Chondrocyte (in vitro differentiated cells): Measurements from ENCODE around the gene LTA4H. TPM values are rescaled to one million over a fixed set of nuclear protein-coding genes. Genes with fewer than 3 reads are reported as not detected.

ENCODE experiments used
- DNase-seq: peaks from one replicate; pipeline ENCODE4 v3.0.0; 2021; ENCODE audit warnings: mixed read lengths, low spot score
- H3K27ac Mint-ChIP-seq: one replicate; pipeline ENCODE4 v1.8.0; 2021; ENCODE audit warnings: mild to moderate bottlenecking, moderate library complexity, mixed read lengths; ENCODE audit not compliant: unreplicated experiment
- H3K27me3 Mint-ChIP-seq: 2 replicates; pipeline ENCODE4 v1.8.0; 2021; ENCODE audit warnings: low read depth, mixed read lengths
- H3K36me3 Mint-ChIP-seq: 2 replicates; pipeline ENCODE4 v1.8.0; 2021; ENCODE audit warnings: low read depth, mixed read lengths
- H3K4me1 Mint-ChIP-seq: 2 replicates; pipeline ENCODE4 v1.8.0; 2021; ENCODE audit warnings: low read depth, mild to moderate bottlenecking, mixed read lengths
- H3K4me3 Mint-ChIP-seq: one replicate; pipeline ENCODE4 v1.8.0; 2021; ENCODE audit warnings: mild to moderate bottlenecking, moderate library complexity, mixed read lengths; ENCODE audit not compliant: unreplicated experiment
- H3K9me3 Mint-ChIP-seq: 2 replicates; pipeline ENCODE4 v1.8.0; 2021; ENCODE audit warnings: low read depth, mixed read lengths
- total RNA-seq: library from RNA; stranded (reverse); gene quantifications from 3 replicates; pipeline ENCODE4 v1.2.1, GENCODE V29; 2021
- TF ChIP-seq, protein P1 (sequence below): fragments of 200-600 bp; sonication (generic); IDR thresholded peaks from 2 replicates; pipeline ENCODE4 v1.5.0; 2021; ENCODE audit warnings: antibody characterized with exemption, mild to moderate bottlenecking, moderate library complexity

LTA4H gene
- total RNA-seq, 1 donor from 2014 or later: 55.0 TPM

DNA sequence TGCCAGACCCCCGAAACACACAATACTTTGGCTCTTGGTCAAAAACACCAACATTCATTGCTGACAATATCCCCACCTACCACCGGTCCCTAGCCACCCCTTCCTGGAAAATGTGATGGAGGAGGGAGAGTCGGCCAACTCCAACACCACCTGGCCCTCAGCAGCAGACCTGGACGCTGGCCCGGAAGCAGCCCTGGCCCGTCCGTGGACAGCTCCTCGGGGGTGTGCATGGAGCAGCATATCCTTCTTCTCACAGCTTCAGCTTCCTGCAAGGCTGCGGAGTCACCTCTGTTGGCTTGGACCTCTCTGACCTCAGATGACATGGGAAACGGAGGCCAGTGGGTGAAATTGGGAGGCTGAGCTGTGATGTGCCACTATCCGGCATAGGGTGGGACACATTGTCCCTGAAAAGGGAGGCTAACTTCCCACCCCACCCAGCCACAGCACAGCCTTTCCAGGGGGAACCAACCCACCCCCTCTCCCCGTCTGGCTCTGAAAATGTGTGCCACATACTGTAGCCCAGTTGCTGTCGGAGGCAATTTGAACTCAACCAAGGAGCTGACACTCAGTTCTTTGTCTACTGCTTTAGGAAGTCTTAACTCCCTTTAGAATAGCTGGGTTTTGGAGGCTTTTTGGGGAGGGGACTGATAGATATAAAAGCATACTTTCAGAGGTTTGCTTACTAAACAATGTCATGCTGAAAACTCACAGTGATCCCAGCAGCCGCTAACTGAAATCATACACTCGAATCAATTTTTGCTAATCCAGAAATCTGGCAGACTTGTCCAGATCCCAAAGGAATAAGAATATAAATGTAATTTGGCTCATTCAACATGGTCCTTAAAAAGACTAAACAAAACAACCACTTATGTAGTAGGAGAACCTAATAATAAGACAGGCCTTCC lies 43.1 kb upstream of the LTA4H start:
- H3K4me3 Mint-ChIP-seq: no peak overlapping the region
- H3K9me3 Mint-ChIP-seq: no peaks in the 10 kb centered on the region
- no peaks in the 10 kb centered on the region for H3K4me1 Mint-ChIP-seq
- no peak overlapping the region for H3K27ac Mint-ChIP-seq
- H3K27me3 Mint-ChIP-seq: no peaks in the 10 kb centered on the region
- no peak for DNase-seq
- TF ChIP-seq, protein P1, sequence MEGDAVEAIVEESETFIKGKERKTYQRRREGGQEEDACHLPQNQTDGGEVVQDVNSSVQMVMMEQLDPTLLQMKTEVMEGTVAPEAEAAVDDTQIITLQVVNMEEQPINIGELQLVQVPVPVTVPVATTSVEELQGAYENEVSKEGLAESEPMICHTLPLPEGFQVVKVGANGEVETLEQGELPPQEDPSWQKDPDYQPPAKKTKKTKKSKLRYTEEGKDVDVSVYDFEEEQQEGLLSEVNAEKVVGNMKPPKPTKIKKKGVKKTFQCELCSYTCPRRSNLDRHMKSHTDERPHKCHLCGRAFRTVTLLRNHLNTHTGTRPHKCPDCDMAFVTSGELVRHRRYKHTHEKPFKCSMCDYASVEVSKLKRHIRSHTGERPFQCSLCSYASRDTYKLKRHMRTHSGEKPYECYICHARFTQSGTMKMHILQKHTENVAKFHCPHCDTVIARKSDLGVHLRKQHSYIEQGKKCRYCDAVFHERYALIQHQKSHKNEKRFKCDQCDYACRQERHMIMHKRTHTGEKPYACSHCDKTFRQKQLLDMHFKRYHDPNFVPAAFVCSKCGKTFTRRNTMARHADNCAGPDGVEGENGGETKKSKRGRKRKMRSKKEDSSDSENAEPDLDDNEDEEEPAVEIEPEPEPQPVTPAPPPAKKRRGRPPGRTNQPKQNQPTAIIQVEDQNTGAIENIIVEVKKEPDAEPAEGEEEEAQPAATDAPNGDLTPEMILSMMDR: no peak
- no peaks in the 10 kb centered on the region for H3K36me3 Mint-ChIP-seq

DNA sequence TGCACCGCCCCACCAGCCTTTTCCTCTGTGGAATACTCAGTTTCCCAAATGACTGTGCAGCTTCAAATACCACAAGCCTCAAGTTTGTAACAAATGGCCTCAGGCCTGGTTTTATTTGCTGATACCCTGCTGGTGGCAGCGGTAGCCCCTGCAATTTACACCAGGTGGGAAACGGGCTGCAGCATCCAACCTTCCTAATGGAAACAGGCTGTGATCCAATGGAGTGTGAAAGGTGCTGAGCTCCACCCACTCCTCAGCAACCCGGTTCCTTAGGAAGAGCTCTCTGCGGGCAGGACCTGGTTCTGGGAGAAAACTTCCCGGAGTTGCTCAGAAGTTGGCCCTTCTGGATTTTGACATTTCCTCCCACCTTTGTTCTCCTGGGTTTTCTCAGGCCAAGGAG lies 41.7 kb upstream of the LTA4H start:
- H3K27ac Mint-ChIP-seq: no peak overlapping the region
- H3K4me3 Mint-ChIP-seq: no peak overlapping the region
- TF ChIP-seq, protein P1: no peak
- DNase-seq: no peak
- H3K36me3 Mint-ChIP-seq: no peaks in the 10 kb centered on the region
- no peaks in the 10 kb centered on the region for H3K9me3 Mint-ChIP-seq
- H3K27me3 Mint-ChIP-seq: no peaks in the 10 kb centered on the region
- peaks cover 2% of the 10 kb centered on the region for H3K4me1 Mint-ChIP-seq

DNA sequence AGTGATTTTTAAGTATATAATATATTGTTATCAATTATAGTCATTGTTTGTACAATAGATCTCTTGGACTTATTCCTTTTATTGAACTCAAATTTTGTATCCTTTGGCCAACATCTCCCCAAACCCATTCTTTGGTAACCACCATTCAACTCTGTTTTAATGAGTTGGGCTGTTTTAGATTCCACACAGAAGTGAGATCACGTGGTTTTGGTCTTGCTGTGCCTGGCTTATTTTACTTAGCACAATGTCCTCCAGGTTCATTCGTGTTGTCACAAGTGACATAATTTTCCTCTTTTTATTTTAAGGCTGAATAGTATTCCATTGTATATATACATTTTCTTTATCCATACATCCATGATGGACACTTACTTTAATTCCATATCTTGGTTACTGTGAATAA lies 40.2 kb upstream of the LTA4H start:
- Mint-ChIP-seq H3K27ac (no peak overlapping the region), H3K36me3 (no peaks in the 10 kb centered on the region), H3K4me3 (no peak overlapping the region), H3K4me1 (peaks cover 10% of the 10 kb centered on the region), H3K27me3 (no peaks in the 10 kb centered on the region), H3K9me3 (no peaks in the 10 kb centered on the region)
- TF ChIP-seq, protein P1: no peak
- DNase-seq: no peak

DNA sequence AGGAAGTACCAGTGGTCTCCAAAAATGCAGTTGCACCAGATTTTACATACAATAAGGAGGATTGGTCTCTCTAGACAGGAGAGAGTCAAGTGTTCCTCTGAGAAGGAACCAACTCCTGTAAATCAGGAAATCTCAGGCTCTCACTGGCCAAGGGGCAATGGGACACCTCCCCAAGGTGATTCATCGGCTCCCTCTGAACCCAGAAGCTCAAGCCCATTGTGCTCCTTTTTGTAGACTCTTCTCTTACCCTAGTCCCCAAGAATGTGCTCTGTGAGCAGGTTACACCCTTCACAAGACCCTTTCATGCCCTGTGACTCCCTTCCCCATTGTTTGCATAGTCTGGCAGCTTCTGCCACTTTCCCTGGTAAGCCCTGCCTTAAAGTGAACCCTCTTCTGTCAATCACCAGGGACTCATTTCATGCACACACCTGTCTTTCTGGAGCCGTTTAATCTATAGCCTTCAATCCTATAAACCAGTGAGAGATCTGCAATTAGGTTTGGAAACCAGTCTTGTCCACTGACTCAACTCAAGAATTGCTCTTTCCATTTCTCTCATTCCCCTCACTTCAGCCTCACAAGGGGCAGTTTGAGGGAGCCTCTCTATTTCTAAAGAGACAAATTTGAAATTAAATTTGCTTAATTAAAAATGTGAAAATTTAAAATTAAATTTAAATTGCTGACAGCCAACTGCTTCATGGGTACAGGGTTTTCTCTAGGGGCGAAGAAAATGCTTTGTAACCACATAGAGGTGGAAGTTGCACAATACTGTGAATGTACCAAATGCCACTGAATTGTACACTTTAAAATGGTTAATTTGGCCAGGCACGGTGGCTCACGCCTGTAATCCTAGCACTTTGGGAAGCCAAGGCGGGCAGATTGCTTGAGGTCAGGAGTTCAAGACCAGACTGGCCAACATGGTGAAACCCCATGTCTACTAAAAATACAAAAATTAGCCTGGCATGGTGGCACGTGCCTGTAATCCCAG lies 38.3 kb upstream of the LTA4H start:
- no peak for DNase-seq
- no peaks in the 10 kb centered on the region for H3K36me3 Mint-ChIP-seq
- no peaks in the 10 kb centered on the region for H3K9me3 Mint-ChIP-seq
- peaks cover 12% of the 10 kb centered on the region for H3K4me1 Mint-ChIP-seq
- no peak overlapping the region for H3K4me3 Mint-ChIP-seq
- no peaks in the 10 kb centered on the region for H3K27me3 Mint-ChIP-seq
- TF ChIP-seq, protein P1: no peak
- H3K27ac Mint-ChIP-seq: no peak overlapping the region

DNA sequence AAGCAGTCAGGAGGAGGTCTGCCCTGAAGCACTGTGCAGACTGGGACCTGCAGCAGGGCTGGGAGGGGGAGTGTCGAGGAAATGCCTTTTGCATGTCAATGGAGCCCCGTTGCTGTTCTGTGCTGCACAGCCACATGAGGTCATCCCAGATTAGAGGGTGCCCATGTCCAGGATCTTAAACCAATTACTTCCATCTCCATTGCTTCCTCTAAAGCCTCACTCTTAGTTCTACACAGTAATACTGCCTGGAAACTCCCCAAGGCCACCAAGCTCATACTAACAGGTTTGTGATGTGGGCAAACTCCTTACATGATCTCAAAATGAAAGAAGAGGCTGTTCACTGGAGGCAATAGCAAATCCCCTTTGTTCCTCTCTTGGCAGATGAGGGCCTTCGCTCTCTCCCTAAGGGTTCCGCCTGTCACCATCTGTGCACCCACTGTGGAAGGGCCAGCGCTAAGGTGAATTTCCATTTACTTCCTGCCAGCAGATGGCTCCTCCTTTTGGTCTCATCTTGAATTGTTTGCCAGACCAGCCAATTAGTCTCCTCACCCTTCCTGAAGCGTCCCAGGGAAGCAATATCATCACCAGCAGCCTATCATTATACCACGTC lies 35.4 kb upstream of the LTA4H start:
- Mint-ChIP-seq H3K4me3 (no peak overlapping the region), H3K9me3 (no peaks in the 10 kb centered on the region), H3K27ac (no peak overlapping the region), H3K4me1 (peaks cover 12% of the 10 kb centered on the region), H3K36me3 (no peaks in the 10 kb centered on the region), H3K27me3 (no peaks in the 10 kb centered on the region)
- DNase-seq: no peak
- TF ChIP-seq, protein P1: peak; percentile 57
